Hepatocyte (in vitro differentiated cells): ENCODE data around the gene HSPB6.

Experiments used
- CTCF ChIP-seq: fragments of 200-600 bp; sonication (generic); IDR thresholded peaks from 2 replicates; pipeline ENCODE4 v1.5.1; 2016; ENCODE audit warnings: antibody characterized with exemption, mild to moderate bottlenecking; ENCODE audit not compliant: poor library complexity
- EZH2 ChIP-seq: fragments of 200-600 bp; sonication (generic); IDR thresholded peaks from 2 replicates; pipeline ENCODE4 v1.6.1; 2016; ENCODE audit warnings: antibody characterized with exemption, mild to moderate bottlenecking, borderline replicate concordance
- EZH2phosphoT487 ChIP-seq: fragments of 200-600 bp; sonication (generic); IDR thresholded peaks from one replicate; pipeline ENCODE4 v1.6.1; 2018; ENCODE audit warnings: antibody characterized with exemption, mild to moderate bottlenecking, low read depth, moderate library complexity; ENCODE audit not compliant: unreplicated experiment, severe bottlenecking

- TF ChIP-seq EZH2 = no peak
- TF ChIP-seq CTCF = no peak
- TF ChIP-seq EZH2phosphoT487 = no peak
These were observed 35.5 kb downstream of the HSPB6 start for GRCh38 chr19:35721374-35721773.
